ENCODE measurements around the gene PNMT.

PNMT gene

DNA sequence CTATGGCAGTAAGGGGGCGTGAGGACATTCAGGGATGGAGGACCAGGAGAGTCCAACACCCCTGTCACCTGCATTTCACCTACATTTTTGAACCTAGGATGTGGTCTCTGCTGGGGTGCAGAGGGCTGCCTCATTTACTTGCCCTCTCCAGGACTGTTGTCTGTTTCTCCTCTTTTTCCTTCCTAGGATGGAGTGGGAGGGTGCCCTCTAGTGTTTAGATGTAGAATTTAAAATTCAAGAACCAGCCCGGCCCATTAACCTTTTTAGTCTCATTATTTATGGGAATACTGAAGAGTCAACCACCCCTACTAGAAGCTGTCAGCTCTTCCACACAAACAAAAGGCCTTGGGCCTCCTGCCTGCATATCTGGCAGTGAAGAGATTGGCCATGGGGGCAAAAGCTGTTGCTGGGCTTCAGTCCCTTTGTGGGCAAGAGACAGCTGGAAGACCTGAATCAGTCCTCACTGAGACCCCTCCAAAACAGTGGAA lies 33.8 kb upstream of the PNMT start:
- no peak for DNase-seq

DNA sequence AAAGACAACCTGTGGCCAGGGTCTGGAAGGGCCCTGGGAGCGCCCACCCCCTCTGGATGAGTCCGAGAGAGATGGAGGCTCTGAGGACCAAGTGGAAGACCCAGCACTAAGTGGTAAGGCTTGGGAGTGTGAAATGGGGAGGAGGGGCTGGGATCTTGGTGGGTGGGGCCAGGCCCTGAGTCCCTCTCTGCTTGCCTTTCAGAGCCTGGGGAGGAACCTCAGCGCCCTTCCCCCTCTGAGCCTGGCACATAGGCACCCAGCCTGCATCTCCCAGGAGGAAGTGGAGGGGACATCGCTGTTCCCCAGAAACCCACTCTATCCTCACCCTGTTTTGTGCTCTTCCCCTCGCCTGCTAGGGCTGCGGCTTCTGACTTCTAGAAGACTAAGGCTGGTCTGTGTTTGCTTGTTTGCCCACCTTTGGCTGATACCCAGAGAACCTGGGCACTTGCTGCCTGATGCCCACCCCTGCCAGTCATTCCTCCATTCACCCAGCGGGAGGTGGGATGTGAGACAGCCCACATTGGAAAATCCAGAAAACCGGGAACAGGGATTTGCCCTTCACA lies 32.6 kb upstream of the PNMT start:
- no peak for DNase-seq

DNA sequence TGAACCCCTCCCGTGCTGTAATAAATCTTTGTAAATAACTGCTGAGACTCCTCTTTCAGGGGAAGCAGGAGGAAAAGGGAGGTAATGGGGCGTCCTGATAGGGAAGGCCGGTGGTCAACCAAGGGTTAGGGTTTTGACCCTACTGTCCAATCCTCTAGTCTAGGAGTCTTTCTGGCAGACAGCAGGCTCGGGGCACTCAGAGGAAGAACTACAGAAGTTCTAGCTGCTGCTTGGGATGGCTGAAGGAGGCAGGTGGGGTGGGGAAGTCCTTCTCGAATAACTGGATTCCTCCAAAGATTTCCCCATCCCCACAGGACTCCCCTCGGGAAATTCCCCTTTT lies 31.7 kb upstream of the PNMT start:
- peak; percentile 66 for DNase-seq

DNA sequence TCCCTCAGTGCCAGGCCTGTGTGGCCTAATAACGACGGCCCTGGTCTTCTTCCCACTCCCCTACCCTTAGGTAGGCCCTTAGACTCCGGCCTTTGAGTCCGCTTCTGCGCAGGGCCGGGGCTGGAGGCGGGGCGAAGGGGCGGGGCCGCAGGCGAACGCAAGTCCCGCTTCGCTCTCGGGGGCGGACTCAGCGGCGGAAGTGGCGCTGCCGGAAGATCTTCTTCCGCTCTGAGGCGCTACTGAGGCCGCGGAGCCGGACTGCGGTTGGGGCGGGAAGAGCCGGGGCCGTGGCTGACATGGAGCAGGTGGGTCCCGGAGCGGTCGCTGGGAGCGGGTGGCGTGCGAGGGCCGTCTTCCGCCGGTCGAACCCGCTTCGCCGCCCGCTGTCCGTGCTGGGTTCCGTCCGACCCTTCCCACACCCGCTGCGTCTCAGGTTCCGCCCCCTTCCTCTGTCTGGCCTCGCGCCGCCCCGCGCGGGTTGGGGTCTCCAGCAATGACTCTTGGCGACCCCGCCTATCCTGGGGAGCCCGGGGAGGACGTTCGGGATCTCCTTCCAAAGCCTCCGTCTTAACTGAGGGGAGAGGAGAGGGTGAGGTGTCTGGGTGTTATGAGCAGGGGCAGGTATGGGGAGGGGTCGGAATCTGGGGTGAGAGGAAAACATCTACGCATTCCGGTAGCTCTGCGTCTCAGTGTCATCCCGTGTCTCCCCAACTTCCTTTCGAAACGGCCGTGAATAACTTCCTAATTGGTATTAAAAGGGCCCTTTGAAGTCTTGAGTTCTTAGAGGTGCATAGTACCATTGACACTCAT lies 31.1 kb upstream of the PNMT start, which contains the start of gene STARD3:
Gene STARD3 (plus strand): TSS at position 218 of the 810 bp plus-strand sequence. CDS start 16,388 bp downstream, outside the sequence.
- peak; percentile 97 for DNase-seq

DNA sequence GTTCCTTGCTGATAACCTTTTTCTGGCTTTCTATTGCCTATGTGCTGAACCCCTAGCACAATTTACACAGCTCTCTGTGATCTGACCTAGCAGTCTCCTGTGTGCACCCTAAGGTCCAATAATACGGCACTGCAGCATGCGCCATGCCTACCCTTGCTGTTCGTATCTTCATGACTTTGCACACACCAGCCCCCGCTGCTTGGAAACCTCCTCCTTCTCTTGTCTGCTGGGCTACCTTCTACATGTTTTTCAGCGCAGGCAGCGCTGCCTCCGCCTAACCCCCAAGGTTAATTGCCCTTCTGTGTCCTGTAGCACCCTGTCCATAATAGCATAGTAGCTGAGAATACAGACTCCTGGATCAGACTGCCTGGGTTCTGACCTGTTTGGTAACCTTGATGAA lies 29.9 kb upstream of the PNMT start:
- DNase-seq, result no peak

DNA sequence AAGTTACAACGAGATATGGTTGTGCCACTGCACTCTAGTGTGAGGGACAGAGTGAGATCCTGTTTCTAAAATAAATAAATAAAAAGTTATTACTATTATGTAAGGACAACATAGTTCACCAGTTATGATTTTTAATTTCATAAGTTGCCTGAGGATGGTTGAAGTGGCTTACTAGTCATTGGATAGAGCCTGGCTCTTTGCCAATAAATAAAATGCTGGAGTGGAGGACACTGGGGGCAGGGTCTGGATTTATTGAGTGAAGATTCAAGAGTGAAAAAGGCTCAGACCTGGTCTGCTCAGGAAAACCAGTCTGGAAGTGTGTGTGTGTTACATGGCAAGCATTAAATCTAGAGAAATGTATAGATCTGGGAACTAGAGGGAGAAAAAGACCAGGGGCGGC lies 29.2 kb upstream of the PNMT start:
- DNase-seq, result no peak

DNA sequence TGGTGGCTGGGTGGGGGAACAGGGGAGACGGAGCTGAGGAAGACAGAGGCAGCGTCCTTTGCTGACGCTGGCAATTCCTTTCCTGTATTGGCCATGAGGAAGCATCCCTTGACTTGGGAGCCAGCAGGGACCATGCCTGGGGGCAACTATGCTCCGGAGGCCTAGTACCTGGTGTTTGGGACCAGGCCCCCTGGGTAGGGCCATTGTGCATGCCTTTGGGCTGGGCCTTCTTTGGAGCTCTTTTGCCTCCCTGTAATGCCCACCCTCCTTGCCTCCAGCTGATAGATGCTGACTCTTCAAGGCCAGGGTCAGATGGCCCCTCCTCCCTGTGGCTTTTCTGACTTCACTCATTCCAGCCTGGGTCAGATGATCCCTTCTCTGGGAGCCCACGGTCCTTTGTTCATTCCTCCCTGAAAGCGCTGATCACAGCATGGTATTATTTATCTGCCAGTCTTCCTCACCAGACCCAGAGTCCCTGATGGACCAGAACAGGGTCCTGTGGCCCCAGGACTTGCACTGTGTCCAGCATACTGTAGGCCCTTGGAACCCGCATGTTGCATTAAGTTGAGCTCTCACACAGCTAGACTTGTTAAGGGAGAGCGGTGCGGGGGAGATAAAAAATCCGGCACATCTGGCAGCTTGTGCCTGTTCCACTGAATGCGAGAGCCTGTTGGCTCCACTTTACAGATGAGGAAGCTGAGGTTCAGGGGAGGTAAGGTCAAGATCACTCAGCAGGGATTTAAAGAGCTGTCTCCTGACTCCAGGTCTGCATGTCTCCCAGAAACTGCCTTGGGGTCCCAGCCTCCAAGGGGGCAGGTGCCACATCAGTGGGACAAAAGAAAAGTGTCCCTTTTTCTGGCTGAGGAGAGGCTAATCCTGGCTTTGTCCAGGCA lies 28.4 kb upstream of the PNMT start:
- DNase-seq, result no peak

DNA sequence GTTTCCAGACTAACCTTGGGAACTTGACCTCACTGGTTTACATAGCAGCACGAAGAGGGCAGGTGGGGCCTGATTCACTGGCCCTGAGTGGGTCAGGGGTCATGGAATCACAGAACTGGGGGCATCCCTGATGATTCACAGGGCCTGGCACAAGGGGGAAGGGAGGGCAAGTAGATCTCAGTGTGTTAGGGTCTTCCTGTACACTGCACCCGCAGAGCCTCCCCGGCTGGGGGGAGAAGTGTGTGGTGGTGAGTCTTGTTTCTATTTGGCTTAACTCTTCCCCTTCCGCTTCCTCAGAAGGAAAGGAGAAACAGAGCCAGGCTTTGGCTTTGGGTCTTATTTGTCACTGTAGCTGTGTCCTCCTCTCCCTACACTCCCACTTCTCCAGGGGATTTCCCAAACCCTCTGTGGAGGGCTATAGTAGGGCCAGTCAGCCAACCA lies 27.6 kb upstream of the PNMT start:
- no peak for DNase-seq

DNA sequence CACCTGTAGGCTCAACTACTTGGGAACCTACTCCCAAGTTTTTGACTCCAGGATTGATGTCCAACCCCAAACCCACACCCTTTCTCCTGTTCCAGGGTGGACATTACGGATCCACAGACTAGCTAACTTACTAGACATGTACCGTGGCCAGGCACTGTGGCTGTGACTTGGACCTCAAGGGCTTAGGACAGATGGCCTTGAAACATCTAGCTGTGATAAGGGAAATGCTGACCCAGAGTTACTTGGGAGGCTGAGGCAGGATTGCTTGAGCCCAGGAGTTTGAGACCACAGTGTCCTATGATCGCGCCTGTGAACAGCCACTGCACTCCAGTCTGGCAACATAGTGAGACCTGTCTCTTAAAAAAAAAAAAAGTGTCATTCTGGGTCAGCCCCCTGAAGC lies 27.2 kb upstream of the PNMT start:
- no peak for DNase-seq

DNA sequence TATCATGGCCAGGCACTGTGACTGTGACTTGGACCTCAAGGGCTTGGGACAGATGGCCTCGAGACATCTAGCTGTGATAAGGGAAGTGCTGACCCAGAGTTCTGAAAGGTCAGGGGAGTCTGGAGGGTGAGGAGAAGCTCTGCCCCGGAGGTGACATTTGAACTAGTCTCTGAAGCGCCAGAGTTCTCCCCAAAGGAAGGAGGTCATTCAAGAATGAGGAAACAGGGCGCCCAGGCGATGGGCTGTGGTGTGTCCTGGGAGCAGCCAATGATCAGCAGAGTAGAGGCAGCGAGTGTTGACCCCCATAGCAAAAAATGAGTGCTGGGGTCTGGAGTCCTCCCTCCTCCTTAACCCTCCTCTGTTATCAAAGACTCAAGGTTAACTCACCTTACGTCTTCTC lies 26.4 kb upstream of the PNMT start:
- no peak for DNase-seq

DNA sequence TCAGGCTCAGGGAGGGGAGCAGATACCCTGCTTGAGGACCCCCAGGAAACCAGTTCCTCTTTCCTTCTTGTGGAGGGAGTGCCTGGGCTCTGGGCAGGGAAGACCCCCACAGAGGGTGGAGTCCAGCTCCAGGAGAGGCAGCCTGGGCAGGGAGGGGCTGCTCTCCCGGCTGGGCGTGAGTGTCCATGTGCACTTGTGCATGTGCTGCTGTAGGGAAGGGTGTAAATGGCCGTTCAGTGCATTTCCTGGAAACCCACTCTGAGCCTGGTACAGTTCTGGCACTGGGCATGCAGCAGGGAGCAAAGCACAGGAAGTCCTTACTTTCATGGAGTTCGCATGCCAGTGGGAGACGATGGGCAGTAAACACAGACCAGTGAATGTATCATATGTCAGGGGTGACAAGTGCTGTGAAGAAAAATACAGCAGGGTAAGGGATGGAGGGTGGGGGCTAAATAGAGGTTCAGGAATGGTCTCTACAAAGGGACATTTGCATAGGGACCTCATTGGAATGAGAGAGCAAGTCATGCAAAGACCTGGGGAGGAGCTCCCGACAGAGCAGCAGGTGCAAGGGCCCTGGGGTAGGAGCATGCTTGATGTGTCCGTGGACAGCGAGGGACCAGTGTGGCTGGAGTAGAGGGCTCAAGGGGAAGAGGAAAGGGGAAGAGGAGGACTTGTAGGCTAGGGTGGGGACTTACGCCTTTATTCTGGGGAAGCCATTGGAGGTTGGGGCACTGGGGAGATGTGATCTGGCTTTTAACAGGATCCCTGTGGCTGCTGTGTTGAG lies 25.8 kb upstream of the PNMT start:
- no peak for DNase-seq

DNA sequence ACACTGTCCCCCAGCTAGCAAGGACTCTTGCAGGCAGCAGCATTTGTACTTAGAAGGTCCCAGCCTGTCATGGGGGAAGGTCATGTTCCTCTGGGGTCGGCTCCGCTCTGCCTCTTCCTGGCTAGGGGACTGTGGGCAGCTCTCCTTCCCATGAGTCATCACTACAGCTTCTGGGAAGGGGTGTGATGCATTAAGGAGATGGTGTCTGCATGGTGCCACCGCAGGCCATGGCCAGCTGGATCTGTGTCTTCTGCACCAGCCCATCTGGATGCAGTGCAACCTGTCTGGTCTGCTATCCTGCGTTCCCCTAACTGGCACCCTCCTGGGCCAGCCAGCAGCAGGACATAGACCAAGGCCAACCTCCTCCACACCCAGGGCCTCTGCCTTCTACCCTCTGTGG lies 25.0 kb upstream of the PNMT start:
- DNase-seq, result no peak

DNA sequence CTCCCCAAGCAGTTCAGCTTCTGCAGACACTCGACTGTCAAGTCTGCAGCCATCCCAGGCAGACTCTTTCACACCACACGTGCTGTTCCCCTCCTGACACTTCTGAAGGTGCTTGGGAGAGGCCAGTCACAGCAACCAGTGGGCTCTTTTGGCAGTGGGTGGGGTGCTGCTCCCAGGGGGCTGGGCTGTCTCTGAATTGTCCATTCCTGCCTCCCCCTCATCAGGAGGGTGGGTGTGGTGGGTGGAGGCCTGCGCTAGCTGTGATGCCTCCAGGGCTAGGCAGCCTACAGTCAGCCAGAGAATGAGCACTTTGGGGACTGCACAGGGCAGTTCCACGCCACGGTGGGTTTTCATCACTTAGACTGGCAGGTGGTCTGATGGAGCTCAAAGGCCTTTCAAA lies 21.0 kb upstream of the PNMT start:
- DNase-seq, result no peak

DNA sequence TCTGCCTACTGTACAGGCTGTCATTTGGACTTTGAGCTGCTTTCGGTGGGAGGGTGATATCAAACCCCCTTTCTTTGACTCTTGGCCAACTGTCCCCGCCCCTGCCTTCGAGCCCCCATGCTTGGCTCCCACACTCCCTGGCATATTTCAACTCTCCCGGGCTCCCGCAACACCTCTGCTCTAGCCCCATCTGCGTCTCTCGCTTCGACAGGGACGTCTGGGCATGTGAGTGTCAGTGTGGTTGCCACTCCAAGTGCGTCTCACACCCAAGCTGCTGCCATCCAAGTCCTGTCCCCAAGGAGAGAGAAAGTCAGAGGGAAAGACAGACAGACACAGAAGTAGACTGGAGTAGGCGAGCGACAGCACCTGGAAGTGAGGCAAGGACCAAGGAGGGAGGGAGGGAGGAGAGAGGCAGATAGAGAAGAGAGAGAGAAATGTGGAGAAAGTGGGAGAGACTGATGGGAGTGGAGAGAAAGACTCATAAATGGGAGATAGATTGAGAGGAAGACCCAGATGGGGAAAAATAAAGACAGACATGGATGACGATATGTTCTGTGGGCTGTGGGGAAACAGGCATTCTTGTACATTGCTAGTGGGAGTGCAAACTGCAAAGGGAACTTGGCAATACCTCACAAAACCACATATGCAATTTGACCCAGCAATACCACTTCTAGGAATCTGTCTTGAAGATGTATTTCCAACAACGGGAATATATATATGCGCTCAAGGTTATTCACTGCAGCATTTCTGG lies 19.5 kb upstream of the PNMT start:
- no peak for DNase-seq

DNA sequence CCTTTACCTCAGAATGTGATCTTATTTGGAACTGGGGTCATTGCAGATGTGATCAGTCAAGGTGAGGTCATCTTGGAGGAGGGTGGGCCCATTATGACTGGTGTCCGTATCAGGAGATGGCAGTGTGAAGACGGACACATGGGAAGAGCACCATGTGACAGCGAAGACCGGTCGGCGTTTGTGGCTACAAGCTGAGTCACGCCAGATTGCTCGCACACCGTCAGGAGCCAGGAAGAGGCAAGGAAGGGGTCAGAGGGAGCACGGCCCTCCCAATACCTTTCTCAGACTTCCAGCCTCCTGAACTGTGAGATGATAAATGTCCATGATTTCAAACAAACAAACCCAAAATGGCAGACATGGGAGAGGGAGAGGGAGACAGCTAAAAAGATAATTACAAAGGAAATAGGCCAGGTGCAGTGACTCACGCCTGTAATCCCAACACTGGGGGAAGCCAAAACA lies 18.1 kb upstream of the PNMT start:
- no peak for DNase-seq

DNA sequence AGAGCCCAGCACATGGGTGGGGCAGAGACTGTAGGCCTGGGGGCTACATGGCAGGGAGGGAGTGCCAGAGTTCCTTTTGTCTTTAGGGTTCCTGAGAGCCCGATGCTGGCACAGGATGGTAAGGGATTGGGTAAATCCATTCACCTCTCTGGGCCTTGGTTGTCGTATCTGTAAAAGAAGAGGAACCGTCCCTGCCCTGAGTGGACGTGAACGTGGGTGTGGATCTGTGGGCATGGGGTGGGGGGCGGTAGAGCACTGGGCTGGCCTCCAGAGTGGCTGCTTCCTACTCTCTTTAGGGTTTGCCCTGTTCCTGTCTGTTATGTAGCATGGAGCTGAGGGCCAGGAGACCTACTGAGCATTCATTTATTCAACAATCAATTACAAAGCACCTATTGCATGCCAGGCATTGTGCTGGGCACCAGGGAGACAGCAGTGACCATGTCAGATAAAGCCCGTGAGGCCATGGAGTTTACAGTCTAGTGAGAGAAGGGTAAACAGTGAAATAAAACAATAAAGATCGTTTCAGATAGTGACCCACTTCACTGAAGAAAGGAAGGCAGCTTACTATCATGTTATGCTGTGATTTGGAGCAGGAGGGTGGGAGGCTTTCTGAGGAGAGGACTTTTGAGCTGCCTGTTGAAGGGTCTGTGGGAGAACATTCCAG lies 16.2 kb upstream of the PNMT start:
- no peak for DNase-seq

DNA sequence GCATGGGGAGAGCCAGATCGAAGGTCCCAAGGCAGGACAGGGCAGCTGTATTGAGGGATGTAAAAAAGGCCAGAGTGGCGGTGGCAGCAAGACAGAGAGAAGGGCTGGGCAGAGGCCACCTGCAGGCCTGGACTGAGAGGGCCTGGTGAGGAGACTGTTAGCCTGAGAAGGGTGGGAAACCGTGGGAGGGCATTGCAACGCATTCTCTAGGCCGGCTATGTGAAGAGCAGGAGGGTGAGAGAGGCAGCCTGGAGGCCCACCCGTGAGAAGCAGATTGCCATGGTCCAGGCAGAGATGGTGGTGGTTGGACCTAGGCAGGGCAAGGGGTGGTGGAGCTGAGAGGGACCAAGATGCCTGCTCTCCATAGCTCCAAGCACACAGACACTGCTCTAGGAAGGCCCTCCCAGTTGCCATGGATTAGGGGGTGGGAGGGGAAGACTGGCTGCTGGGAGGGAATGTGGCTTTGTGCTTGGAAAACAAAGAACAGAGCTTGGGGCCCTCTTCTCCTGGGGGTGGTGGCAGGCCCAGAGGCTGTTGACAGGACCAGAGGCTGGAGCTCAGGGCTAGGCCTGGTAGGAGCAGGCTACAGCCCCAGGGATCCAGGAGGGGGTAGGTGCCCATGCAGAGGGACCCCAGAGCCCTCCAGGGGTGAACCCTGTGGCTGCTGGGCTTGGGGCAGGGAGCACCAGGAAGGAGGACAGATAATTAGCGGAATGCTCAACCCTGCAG lies 15.5 kb upstream of the PNMT start:
- DNase-seq, result no peak

DNA sequence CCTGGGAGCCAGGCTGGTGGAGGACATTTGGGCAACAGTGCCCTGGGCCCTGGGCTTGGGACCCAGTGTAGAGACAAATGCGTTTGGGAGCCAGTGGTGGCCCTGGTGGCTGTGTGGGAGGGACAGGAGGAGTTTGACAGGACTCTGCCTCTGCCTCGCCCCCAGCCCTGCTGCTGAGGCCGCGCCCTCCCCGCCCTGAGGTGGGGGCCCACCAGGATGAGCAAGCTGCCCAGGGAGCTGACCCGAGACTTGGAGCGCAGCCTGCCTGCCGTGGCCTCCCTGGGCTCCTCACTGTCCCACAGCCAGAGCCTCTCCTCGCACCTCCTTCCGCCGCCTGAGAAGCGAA lies 15.0 kb upstream of the PNMT start:
- no peak for DNase-seq

DNA sequence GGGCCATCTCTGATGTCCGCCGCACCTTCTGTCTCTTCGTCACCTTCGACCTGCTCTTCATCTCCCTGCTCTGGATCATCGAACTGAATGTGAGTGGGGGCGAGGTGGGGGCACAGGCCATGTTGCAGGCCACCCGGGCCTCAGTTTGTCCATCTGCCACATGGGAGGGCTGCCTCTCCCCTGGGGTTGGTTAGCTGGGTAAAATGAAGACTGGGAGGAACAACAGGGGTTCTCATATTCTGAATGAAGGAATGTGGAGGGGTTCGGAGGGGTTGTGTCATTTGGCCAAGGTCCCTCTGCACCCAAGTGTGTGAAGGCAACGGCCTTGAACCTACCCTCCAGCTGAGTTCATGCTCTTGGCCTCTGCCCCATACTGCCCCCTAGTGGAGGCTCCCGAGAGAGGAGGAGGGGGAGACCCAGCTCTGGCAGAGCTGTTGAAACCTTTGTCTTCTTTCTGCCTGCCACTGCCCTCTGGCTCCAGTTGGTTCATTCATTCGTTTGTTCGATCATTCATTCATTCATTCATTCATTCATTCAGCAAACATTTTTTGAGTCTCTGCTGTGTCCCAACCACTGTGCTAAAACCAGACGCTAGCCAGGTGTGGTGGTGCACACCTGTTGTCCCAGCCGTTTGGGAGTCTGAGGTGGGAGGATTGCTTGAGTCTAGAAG lies 14.5 kb upstream of the PNMT start:
- peak; percentile 92 for DNase-seq

DNA sequence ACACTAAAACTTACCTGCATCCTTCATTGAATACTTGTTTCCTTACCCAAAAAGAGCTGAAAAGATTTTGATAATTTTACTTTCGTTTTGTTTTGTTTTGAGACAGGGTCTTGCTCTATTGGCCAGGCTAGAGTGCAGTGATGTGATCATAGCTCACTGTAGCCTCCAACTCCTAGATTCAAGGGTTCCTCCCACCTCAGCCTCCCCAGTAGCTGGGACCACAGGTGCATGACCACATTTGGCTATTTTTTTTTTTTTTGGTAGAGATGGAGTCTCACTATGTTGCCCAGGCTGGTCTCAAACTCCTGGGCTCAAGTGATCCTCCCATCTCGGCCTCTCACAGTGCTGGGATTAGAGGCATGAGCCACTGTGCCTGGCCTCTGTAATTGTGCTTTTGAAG lies 13.1 kb upstream of the PNMT start:
- no peak for DNase-seq
